WTC11 (cell line): ENCODE results near the gene PLXNA3.

Experiments used
- JUN ChIP-seq: sonication (generic); formaldehyde crosslinking; IDR thresholded peaks from 2 replicates; pipeline ENCODE4 v1.8.0; 2023; ENCODE audit warnings: mild to moderate bottlenecking, missing genetic modification reagents
- MAX ChIP-seq: sonication (generic); formaldehyde crosslinking; IDR thresholded peaks from 2 replicates; pipeline ENCODE4 v1.8.0; 2022; ENCODE audit warnings: mild to moderate bottlenecking, missing genetic modification reagents
- RELA ChIP-seq: sonication (generic); formaldehyde crosslinking; IDR thresholded peaks from 2 replicates; pipeline ENCODE4 v1.8.1; 2022; ENCODE audit warnings: missing genetic modification reagents, mild to moderate bottlenecking, borderline replicate concordance
- ZBTB43 ChIP-seq: sonication (generic); formaldehyde crosslinking; IDR thresholded peaks from 2 replicates; pipeline ENCODE4 v1.8.1; 2023; ENCODE audit warnings: mild to moderate bottlenecking, missing genetic modification reagents
- ZMAT4 ChIP-seq: fragments of 250-450 bp; sonication (Bioruptor Pico); IDR thresholded peaks from 2 replicates; pipeline ENCODE4 v1.9.0; 2021; ENCODE audit warnings: mild to moderate bottlenecking
- ZNF232 ChIP-seq: sonication (generic); formaldehyde crosslinking; IDR thresholded peaks from 2 replicates; pipeline ENCODE4 v1.8.0; 2022; ENCODE audit warnings: mild to moderate bottlenecking, missing genetic modification reagents
- TF ChIP-seq, protein P1 (sequence below): fragments of 200-600 bp; IDR thresholded peaks from 2 replicates; pipeline ENCODE4 v1.8.0; 2022; ENCODE audit warnings: antibody characterized with exemption
- TF ChIP-seq, protein P2 (sequence below): sonication (generic); formaldehyde crosslinking; IDR thresholded peaks from 2 replicates; pipeline ENCODE4 v1.8.0; 2022; ENCODE audit warnings: mild to moderate bottlenecking, missing genetic modification reagents
- TF ChIP-seq, protein P3 (sequence below): sonication (generic); formaldehyde crosslinking; IDR thresholded peaks from 2 replicates; pipeline ENCODE4 v1.8.1; 2022; ENCODE audit warnings: low read depth, missing genetic modification reagents, borderline replicate concordance
- TF ChIP-seq, protein P4 (sequence below): fragments of 250-450 bp; sonication (Bioruptor Pico); IDR thresholded peaks from 2 replicates; pipeline ENCODE4 v2.1.2; 2022; ENCODE audit warnings: mild to moderate bottlenecking, moderate library complexity

GRCh38 chrX:154484255-154485149, 26.4 kb downstream of the PLXNA3 start:
- TF ChIP-seq ZNF232 (CRISPR knock-in tag) = no peak
- TF ChIP-seq, protein P1, sequence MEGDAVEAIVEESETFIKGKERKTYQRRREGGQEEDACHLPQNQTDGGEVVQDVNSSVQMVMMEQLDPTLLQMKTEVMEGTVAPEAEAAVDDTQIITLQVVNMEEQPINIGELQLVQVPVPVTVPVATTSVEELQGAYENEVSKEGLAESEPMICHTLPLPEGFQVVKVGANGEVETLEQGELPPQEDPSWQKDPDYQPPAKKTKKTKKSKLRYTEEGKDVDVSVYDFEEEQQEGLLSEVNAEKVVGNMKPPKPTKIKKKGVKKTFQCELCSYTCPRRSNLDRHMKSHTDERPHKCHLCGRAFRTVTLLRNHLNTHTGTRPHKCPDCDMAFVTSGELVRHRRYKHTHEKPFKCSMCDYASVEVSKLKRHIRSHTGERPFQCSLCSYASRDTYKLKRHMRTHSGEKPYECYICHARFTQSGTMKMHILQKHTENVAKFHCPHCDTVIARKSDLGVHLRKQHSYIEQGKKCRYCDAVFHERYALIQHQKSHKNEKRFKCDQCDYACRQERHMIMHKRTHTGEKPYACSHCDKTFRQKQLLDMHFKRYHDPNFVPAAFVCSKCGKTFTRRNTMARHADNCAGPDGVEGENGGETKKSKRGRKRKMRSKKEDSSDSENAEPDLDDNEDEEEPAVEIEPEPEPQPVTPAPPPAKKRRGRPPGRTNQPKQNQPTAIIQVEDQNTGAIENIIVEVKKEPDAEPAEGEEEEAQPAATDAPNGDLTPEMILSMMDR = no peak
- no peak for TF ChIP-seq RELA (CRISPR knock-in tag)
- TF ChIP-seq, protein P2, sequence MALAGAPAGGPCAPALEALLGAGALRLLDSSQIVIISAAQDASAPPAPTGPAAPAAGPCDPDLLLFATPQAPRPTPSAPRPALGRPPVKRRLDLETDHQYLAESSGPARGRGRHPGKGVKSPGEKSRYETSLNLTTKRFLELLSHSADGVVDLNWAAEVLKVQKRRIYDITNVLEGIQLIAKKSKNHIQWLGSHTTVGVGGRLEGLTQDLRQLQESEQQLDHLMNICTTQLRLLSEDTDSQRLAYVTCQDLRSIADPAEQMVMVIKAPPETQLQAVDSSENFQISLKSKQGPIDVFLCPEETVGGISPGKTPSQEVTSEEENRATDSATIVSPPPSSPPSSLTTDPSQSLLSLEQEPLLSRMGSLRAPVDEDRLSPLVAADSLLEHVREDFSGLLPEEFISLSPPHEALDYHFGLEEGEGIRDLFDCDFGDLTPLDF (CRISPR knock-in tag) = no peak
- TF ChIP-seq, protein P3, sequence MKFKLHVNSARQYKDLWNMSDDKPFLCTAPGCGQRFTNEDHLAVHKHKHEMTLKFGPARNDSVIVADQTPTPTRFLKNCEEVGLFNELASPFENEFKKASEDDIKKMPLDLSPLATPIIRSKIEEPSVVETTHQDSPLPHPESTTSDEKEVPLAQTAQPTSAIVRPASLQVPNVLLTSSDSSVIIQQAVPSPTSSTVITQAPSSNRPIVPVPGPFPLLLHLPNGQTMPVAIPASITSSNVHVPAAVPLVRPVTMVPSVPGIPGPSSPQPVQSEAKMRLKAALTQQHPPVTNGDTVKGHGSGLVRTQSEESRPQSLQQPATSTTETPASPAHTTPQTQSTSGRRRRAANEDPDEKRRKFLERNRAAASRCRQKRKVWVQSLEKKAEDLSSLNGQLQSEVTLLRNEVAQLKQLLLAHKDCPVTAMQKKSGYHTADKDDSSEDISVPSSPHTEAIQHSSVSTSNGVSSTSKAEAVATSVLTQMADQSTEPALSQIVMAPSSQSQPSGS (CRISPR knock-in tag) = no peak
- no peak for TF ChIP-seq JUN (CRISPR knock-in tag)
- TF ChIP-seq, protein P4, sequence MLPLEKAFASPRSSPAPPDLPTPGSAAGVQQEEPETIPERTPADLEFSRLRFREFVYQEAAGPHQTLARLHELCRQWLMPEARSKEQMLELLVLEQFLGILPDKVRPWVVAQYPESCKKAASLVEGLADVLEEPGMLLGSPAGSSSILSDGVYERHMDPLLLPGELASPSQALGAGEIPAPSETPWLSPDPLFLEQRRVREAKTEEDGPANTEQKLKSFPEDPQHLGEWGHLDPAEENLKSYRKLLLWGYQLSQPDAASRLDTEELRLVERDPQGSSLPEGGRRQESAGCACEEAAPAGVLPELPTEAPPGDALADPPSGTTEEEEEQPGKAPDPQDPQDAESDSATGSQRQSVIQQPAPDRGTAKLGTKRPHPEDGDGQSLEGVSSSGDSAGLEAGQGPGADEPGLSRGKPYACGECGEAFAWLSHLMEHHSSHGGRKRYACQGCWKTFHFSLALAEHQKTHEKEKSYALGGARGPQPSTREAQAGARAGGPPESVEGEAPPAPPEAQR (CRISPR knock-in tag) = no peak
- TF ChIP-seq ZMAT4 = no peak
- TF ChIP-seq MAX (CRISPR knock-in tag) = no peak
- TF ChIP-seq ZBTB43 = no peak
